ENCODE data around the gene SETMAR. TPM values are rescaled to one million over a fixed set of nuclear protein-coding genes. Genes with fewer than 3 reads are reported as not detected.

SETMAR gene
- total RNA-seq, 1 donor from 2014 or later: 19.5 TPM

DNA sequence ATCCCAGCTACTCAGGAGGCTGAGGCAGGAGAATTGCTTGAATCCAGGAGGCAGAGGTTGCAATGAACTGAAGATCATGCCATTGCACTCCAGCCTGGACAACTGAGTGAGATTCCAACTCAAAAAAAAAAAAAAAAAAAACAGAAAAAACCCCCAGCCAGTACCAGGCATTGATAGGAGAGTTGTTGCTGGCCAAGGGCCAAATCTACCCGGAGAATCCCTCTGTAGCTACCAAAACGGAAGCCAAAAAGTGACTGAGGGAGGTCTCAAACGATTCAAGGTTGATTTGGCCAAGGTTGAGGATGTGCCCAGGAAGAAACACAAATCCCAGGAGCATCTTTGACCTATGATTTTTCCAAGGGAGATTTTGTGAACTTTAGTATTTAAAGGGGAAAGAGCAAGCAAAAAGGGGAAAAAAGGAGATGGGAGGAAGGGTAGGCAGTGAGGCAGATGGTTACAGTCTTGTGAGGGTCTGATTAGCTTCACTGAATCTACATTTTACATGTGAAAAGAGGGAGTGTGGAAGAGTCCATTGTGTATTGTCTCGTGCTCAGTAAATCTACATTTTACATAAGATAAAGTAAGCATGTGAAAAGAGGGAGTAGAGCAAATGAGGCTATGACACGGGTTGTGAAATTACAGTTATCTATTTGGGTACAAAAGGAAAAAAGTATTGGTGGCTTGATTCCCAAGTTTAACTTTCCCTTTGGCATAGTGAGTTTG is 32.8 kb downstream of the SETMAR start:
- DNase-seq (ENCODE audit: low read depth): no peak
- TF ChIP-seq, protein P1, sequence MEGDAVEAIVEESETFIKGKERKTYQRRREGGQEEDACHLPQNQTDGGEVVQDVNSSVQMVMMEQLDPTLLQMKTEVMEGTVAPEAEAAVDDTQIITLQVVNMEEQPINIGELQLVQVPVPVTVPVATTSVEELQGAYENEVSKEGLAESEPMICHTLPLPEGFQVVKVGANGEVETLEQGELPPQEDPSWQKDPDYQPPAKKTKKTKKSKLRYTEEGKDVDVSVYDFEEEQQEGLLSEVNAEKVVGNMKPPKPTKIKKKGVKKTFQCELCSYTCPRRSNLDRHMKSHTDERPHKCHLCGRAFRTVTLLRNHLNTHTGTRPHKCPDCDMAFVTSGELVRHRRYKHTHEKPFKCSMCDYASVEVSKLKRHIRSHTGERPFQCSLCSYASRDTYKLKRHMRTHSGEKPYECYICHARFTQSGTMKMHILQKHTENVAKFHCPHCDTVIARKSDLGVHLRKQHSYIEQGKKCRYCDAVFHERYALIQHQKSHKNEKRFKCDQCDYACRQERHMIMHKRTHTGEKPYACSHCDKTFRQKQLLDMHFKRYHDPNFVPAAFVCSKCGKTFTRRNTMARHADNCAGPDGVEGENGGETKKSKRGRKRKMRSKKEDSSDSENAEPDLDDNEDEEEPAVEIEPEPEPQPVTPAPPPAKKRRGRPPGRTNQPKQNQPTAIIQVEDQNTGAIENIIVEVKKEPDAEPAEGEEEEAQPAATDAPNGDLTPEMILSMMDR (conservative IDR thresholded peaks at IDR 0.05; ENCODE audit: low read depth, low read length): no peak
- no peak overlapping the region for H3K4me3 ChIP-seq (ENCODE audit: low read depth, low read length)

GRCh38 chr3:4336850-4337546 is 33.8 kb downstream of the SETMAR start:
- no peak for DNase-seq (ENCODE audit: low read depth)
- TF ChIP-seq, protein P1 (conservative IDR thresholded peaks at IDR 0.05; ENCODE audit: low read depth, low read length): no peak
- H3K4me3 ChIP-seq (ENCODE audit: low read depth, low read length): no peak overlapping the region

GRCh38 chr3:4338751-4339150 is 35.6 kb downstream of the SETMAR start:
- TF ChIP-seq, protein P1 (conservative IDR thresholded peaks at IDR 0.05; ENCODE audit: low read depth, low read length): no peak
- DNase-seq (ENCODE audit: low read depth): no peak
- no peak overlapping the region for H3K4me3 ChIP-seq (ENCODE audit: low read depth, low read length)

- no peak for DNase-seq (ENCODE audit: low read depth)
- H3K4me3 ChIP-seq (ENCODE audit: low read depth, low read length): no peak overlapping the region
- TF ChIP-seq, protein P1 (conservative IDR thresholded peaks at IDR 0.05; ENCODE audit: low read depth, low read length): no peak
These were observed 36.9 kb downstream of the SETMAR start for GRCh38 chr3:4340077-4340410.

- DNase-seq (ENCODE audit: low read depth): no peak
- TF ChIP-seq, protein P1 (conservative IDR thresholded peaks at IDR 0.05; ENCODE audit: low read depth, low read length): no peak
- no peak overlapping the region for H3K4me3 ChIP-seq (ENCODE audit: low read depth, low read length)
These were observed 37.5 kb downstream of the SETMAR start for GRCh38 chr3:4340411-4341335.

DNA sequence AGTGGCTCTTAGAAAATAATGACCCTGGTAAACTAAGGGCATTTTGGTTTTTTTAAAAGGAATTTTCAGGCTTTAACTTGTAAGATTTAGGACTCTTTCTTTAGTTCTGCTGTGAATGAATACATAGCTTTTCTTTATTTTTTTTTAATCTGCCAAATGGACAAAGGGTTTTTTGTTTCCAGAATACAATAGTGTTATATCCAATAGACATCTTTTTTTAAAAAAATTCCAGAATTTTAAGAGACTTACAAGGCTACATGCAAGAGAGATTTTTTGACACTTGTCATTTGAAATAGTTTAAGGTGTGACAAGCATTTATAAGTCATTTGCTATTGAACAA is 38.1 kb downstream of the SETMAR start:
- DNase-seq (ENCODE audit: low read depth): no peak
- H3K4me3 ChIP-seq (ENCODE audit: low read depth, low read length): no peak overlapping the region
- TF ChIP-seq, protein P1 (conservative IDR thresholded peaks at IDR 0.05; ENCODE audit: low read depth, low read length): no peak

All from epithelial cell of proximal tubule (primary cell).